NCI-H446 treated with DMSO at 0.1 percent for 48 hours (cell line): ENCODE results near the gene UMODL1.

ENCODE experiments used
- DNase-seq: peaks from one replicate; lab custom pipeline; 2025; lab: John Stamatoyannopoulos, UW

Gene UMODL1

DNA sequence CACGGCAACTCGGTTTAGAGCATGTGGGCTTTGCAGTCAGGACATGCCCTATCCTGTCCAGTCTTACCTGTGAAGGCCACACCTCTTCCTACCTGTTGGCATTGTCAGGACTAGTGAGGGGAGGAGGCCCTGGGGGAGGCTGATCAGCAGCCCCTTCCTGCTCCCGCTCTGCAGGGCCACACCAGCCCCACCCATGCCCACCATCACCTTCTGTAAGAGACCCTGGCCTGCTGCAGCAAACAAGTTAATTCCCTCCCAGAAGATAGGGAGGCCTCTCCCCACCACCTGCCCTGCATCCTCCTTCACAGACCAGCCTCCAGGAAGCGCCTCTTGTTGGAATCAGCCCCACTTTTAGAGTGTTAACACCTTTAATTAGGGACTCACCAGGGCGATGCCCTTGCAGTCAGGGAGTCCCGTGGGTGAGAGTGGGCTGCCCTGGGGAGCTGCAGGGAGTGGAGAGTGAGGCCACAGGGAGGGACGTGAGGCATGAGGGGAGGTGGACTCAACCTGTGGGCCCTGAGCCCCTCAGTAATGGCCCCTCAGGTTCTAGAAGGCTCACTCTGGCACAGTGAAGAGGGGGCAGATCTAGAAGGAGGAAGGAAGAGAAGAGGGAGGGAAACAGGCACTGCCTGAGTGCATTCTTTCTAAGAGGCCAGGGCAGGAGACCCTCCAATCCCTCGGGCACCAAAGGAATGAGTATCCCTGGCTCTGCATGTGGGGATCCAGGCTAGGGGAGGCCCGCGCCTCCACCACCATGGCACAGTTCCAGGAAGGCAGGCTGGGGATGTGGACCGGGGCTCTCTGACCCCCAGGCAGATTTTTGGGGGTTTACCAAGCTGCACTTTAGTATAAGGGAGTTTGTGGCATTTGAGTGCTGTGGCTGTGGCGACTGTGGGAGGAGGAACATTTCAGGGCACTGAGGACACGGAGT lies 8.2 kb downstream of the UMODL1 start:
- DNase-seq = no peak

DNA sequence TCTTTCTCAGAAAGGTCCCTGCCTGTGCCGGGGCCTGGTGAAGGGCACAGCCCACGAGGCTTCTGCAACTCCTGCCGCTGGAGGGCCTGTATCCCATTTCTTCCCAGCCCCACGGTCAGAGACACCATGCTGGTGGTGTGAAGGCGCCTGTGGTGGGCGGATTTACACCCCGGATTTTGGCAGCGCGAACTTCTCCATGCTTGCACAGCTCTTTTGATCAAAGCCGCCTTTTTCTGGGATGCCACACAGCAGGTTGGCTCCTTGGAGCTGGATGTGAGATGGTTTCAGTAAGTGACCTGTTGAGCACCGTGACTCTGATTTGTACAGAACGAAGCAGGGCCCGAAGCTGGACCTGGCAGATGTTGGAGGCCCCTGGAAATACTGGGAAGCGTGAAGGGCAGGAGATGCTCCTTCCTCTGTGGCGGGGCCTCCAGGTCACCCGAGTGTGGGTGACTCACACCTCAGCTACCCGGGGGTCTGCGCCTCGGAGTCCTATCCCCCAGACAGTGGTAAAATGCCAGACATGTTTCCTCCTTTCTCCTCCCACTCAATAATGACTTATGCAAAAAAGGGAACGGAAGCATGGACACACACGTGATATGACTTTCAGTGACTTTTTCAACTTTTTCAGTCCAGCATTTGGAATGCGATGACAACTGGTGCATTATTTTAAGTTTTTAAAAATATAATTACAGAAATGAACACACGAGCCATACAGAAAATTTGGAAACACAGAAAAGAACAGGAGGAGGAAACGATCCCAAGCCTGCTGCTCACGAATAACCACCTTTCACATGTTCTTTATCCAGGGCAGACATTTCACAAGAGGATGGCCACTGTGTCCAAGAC lies 9.0 kb downstream of the UMODL1 start:
- DNase-seq = no peak

GRCh38 chr21:42080788-42081083 lies 9.6 kb downstream of the UMODL1 start:
- no peak for DNase-seq

GRCh38 chr21:42081138-42081537 lies 10.0 kb downstream of the UMODL1 start:
- DNase-seq = no peak

- DNase-seq = no peak
Observed at GRCh38 chr21:42081931-42082381, 10.8 kb downstream of the UMODL1 start.

DNA sequence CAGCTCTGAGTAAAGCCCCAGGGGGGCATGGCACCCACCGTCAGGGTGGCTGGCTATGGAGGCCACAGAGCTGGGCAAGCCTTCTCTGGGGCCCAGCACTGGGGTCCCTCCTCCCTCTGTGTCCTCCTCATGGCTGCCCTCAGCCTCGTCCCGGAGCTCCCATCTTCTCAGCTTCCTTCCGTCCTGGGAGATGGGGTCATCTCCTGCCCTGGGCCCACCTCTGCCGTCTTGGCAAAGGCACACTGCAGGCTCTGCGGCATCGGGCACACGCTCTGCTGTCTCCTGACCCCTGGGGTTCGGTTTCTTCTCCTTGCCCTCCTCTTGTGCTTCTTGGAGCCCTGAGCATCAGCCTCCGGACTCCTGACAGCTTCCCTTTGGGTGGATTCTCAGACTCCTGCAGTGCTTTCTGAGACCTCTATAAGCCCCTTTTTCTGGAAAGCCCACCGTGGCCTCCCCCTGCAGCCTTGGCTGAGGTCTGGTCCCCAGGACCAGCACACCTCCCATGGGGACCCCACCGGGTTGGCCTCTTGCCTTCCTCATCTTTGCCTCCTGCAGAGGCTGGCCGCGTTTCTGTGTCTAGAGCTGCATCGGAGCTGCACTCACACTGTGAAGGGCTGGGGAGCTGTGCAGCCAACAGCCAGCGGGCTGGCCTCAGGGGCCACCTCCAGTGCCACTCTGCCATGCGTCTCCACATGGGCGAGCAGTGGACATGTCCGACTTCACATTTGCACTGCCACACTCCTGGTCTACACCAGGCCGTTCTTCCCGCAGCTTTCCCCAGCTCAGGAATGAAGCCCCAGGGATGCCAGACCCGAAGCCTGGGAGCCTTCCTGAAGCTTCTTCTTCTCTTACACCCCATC lies 11.6 kb downstream of the UMODL1 start:
- no peak for DNase-seq

DNA sequence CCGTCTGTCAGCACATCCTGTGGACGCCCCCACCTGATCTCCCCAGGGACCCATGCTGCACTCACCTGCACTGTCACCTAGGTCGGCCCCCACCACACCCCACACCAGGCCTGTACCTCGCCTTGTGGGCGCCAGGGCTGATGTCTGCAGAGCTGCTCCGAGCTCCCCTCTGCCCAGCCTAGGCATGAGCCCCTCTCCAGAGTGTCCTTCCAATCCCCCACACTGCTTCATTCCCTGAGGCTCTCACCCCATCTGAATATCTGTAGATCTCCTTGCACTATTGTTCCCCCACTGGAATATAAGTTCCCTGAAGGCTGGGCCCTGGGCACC lies 12.2 kb downstream of the UMODL1 start:
- no peak for DNase-seq

- no peak for DNase-seq
Observed at GRCh38 chr21:42084079-42084478, 13.0 kb downstream of the UMODL1 start.

DNA sequence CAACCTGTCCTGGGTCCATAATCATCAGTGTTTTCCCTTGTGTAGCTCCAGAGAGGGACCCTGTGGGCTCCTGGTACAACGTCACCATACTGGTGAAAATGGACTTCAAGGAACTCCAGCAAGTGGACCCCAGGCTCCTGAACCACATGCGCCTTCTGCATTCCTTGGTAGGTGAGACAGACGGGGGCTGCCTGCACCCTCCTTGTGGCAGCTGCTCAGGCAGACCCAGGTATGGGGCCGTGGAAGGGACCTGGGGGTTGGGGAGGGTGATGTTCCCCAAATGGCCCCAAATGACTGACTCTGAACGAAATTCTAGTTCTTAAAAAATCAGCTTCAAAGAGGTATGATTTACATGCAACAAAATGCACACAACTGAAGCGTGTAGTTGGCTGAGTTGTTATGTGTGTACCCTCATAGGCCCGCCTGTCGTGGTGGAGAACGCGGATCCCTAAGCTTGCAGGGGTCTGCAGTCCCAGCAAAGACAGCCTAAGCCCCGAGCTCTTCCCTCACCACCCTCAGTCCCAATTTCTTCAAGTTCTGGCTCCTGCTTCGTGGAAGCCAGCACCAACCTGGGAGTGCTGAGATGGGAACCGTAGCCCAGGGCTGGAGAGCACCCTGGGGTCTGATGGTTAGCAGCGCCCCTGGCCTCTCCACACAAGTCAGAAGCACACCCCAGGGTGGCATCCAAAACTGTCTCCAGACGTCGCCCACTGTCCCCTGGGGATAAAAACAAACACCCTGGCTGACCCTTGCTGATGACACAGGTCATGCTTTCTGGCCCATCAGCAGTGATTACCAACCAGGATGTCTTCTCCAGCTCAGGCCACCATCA lies 14.3 kb downstream of the UMODL1 start:
- no peak for DNase-seq

- no peak for DNase-seq
Observed at GRCh38 chr21:42086969-42087368, 15.9 kb downstream of the UMODL1 start.

DNA sequence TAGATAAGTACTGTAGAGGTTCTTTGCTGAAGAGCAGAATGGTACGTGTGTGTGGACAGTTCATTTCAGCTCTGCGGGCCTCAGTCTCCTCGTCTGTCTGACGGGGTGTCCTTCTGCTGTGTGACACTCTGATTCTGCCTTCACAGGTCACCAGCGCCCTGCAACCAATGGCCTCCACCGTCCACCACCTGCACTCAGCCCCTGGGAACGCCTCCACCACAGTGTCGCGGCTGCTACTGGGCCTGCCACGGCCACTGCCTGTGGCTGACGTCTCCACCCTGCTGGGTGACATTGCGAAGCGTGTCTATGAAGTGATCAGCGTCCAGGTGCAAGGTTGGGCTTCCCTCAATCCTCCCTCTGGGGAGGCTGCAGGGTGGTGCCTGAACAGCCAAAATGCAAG lies 17.0 kb downstream of the UMODL1 start:
- no peak for DNase-seq

- DNase-seq = no peak
Observed at GRCh38 chr21:42088658-42089057, 17.5 kb downstream of the UMODL1 start.

GRCh38 chr21:42089093-42089631 lies 18.0 kb downstream of the UMODL1 start:
- no peak for DNase-seq

DNA sequence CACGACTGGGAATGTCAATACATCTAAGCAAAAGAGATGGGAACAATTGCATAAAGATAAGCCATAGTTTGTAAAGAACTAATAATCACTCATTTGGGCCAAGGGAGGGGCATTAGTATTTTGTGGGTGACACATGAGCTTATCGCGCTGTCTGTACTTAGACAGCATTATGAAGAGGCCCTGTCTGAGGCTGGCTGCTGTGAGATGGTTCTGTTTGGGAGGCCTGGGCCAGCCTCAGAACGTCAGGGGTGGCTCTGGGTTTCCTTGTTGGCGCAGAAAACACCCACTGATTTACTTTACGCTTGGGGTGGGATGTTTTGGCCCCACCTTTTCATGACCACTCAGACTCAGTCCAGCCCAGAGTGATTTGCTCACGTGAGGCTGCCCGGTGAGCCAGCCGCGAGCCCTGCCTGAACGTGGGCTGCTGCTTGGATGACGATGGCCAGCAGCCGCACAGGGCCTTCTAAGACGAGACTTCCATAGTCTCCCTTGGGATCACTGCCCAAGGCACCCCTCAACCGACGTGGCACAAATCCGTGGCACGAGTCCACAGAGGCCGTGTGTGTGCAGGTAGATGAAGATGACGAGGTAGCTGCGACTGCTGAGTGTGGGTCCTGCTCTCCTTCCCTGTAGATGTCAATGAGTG lies 18.7 kb downstream of the UMODL1 start:
- no peak for DNase-seq

GRCh38 chr21:42091899-42092508 lies 20.9 kb downstream of the UMODL1 start:
- no peak for DNase-seq

- DNase-seq = no peak
Observed at GRCh38 chr21:42092771-42093170, 21.7 kb downstream of the UMODL1 start.

DNA sequence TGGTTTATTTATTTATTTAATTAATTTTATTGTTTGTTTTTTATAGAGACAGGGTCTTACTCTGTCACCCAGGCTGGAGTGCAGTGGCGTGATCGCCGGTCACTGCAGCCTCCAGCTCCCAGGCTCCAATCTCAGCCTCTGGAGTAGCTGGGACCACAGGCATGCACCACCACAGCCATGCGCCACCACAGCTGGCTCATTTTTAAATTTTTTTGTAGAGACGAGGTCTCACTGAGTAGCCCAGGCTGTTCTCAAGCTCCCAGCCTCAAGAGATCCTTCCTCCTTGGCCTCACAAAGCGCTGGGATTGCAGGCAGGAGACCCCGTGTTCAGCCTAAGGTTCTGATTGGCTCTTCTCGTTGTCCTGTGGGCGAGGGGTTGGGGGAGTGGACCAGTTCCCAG lies 22.1 kb downstream of the UMODL1 start:
- DNase-seq = no peak

DNA sequence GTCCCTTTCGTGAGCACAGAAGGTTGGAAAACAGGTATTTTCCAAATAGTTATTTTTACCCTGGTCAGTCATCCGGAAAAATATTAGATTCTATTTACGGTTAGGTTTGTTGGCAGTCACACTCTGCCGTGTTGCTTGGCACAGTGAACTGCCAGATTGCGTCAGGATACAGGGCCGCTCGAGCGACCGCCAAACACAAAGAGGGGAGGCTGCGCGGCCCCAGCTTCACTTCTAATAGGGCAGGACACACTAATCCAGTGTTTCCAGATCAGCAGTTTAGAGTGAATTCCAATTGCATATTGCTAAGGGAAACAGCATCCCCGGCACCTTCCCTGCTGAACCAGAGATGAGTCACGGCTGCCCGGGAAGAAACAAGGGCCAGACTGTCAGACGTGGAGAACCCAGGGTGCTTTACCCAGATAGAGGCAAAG lies 22.9 kb downstream of the UMODL1 start:
- peak; percentile 98 for DNase-seq

DNA sequence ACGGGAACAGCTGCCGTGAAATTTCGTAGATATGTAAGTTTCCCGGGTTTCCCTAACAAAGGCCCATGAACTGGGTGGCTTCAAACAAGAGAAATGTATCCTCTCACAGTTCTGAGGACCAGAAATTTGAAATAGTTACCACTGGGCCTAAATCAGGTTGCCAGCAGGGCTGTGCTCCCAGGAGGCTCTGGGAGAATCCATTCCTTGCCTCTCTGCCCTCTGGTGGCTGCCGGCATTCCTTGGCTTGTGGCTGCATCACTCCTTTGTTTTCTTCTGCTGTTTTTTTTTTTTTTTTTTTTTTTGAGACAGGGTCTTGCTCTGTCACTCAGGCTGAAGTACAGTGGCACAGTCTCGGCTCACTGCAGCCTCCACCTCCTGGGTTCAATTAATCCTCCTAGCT lies 23.7 kb downstream of the UMODL1 start:
- no peak for DNase-seq

DNA sequence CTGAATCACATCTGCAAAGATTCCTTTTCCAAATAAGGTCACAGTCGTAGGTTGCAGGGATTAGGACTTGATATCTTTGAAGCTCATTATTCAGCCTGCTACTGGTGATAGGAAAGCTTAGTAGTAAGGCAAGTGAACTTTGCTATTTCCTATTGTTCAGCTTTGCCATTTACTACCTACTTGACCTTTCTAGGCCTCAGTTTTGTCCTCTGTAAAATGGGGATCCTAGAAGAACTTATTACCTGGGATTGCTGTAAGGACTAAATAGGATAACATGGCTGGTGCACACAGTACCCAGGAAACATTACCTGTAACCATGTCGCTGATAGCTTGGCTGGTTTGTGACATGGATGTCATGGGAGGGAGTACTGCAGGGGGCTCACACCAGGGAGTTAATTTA lies 24.5 kb downstream of the UMODL1 start:
- DNase-seq = no peak
